GM19455 (cell line): ENCODE results near the gene BLOC1S3.

Experiments
- ATAC-seq: cut with Tn5 transposase; IDR thresholded peaks from one replicate; pipeline ENCODE4 v1.9.1; 2021; ENCODE audit not compliant: unreplicated experiment

BLOC1S3 gene

GRCh38 chr19:45160870-45161737 lies 17.5 kb upstream of the BLOC1S3 start, which contains the start of gene NKPD1:
Gene NKPD1, minus strand, starts transcription at chr19:45160982. Its CDS starts 832 bp downstream, at chr19:45160150.
- ATAC-seq = no peak

- ATAC-seq = no peak
These were observed 16.6 kb upstream of the BLOC1S3 start for GRCh38 chr19:45161738-45162607.

GRCh38 chr19:45162608-45163143 lies 15.9 kb upstream of the BLOC1S3 start:
- ATAC-seq = no peak

GRCh38 chr19:45163156-45163555 lies 15.4 kb upstream of the BLOC1S3 start:
- no peak for ATAC-seq

- no peak for ATAC-seq
These were observed 14.7 kb upstream of the BLOC1S3 start for GRCh38 chr19:45163751-45164460.

GRCh38 chr19:45164577-45165335 lies 13.8 kb upstream of the BLOC1S3 start:
- ATAC-seq = no peak

- no peak for ATAC-seq
These were observed 11.8 kb upstream of the BLOC1S3 start for GRCh38 chr19:45166723-45167252.

GRCh38 chr19:45168767-45169351 lies 9.7 kb upstream of the BLOC1S3 start:
- no peak for ATAC-seq

GRCh38 chr19:45169602-45170001 lies 9.0 kb upstream of the BLOC1S3 start:
- no peak for ATAC-seq

- no peak for ATAC-seq
These were observed 8.2 kb upstream of the BLOC1S3 start for GRCh38 chr19:45170146-45171106.

- no peak for ATAC-seq
These were observed 7.4 kb upstream of the BLOC1S3 start for GRCh38 chr19:45171211-45171623.

GRCh38 chr19:45172173-45172572 lies 6.4 kb upstream of the BLOC1S3 start:
- ATAC-seq = no peak

GRCh38 chr19:45172611-45173208 lies 5.9 kb upstream of the BLOC1S3 start:
- no peak for ATAC-seq

GRCh38 chr19:45173816-45174215 lies 4.8 kb upstream of the BLOC1S3 start:
- no peak for ATAC-seq

- ATAC-seq = no peak
These were observed 2.9 kb upstream of the BLOC1S3 start for GRCh38 chr19:45175515-45176345.

GRCh38 chr19:45177817-45178261 lies 745 bp upstream of the BLOC1S3 start, which contains the start of gene TRAPPC6A:
Gene TRAPPC6A, minus strand, starts transcription at chr19:45178237. Its CDS starts 19 bp downstream, at chr19:45178218.
- ATAC-seq = peak; percentile 7
